Measurements from ENCODE around the gene CMAS.

Gene CMAS

GRCh38 chr12:22034709-22035506, 11.1 kb upstream of the CMAS start:
- no peaks in the 10 kb centered on the region for H3K9me2 ChIP-seq (replicated peaks; ENCODE audit: insufficient read depth, low read length)
- no peak for TF ChIP-seq EZH2phosphoT487 (conservative IDR thresholded peaks at IDR 0.05; ENCODE audit: low read length)
- TF ChIP-seq CTCF (IDR thresholded peaks at IDR 0.05; ENCODE audit: insufficient read depth, low read length, poor library complexity, severe bottlenecking) = no peak
- H3K4me2 ChIP-seq (ENCODE audit: low read depth, low read length, poor library complexity, severe bottlenecking) = no peak overlapping the region
- H3K27me3 ChIP-seq (ENCODE audit: low read length) = no peaks in the 10 kb centered on the region
- no peaks in the 10 kb centered on the region for H3K79me2 ChIP-seq (ENCODE audit: insufficient read depth, low read length)
- no peak overlapping the region for H3K27ac ChIP-seq (ENCODE audit: low read depth, low read length)
- no peaks in the 10 kb centered on the region for H3F3A ChIP-seq (ENCODE audit: insufficient read depth)
- no peaks in the 10 kb centered on the region for H3K9me3 ChIP-seq (ENCODE audit: insufficient read depth, low read length)
- no peaks in the 10 kb centered on the region for H4K20me1 ChIP-seq (ENCODE audit: low read depth, low read length)
- H3K36me3 ChIP-seq (ENCODE audit: low read length) = no peaks in the 10 kb centered on the region
- no peak overlapping the region for H3K4me3 ChIP-seq (ENCODE audit: insufficient read depth, low read length, poor library complexity, severe bottlenecking)
- H2AFZ ChIP-seq (ENCODE audit: low read depth, low read length, severe bottlenecking) = no peak overlapping the region
- H3K9ac ChIP-seq (ENCODE audit: low read length) = no peak overlapping the region

GRCh38 chr12:22037947-22038346, 8.1 kb upstream of the CMAS start:
- Histone ChIP-seq H3K4me2 (ENCODE audit: low read depth, low read length, poor library complexity, severe bottlenecking) (no peak overlapping the region), H3K9ac (ENCODE audit: low read length) (no peak overlapping the region), H3K9me3 (ENCODE audit: insufficient read depth, low read length) (no peaks in the 10 kb centered on the region), H3K79me2 (ENCODE audit: insufficient read depth, low read length) (no peaks in the 10 kb centered on the region), H3K36me3 (ENCODE audit: low read length) (no peaks in the 10 kb centered on the region), H3K9me2 (replicated peaks; ENCODE audit: insufficient read depth, low read length) (no peaks in the 10 kb centered on the region), H3F3A (ENCODE audit: insufficient read depth) (no peaks in the 10 kb centered on the region), H3K27me3 (ENCODE audit: low read length) (no peaks in the 10 kb centered on the region), H3K27ac (ENCODE audit: low read depth, low read length) (no peak overlapping the region), H2AFZ (ENCODE audit: low read depth, low read length, severe bottlenecking) (no peak overlapping the region), H4K20me1 (ENCODE audit: low read depth, low read length) (no peaks in the 10 kb centered on the region), H3K4me3 (ENCODE audit: insufficient read depth, low read length, poor library complexity, severe bottlenecking) (no peak overlapping the region)
- TF ChIP-seq EZH2phosphoT487 (conservative IDR thresholded peaks at IDR 0.05; ENCODE audit: low read length) (no peak), CTCF (IDR thresholded peaks at IDR 0.05; ENCODE audit: insufficient read depth, low read length, poor library complexity, severe bottlenecking) (no peak)

- no peak overlapping the region for H3K4me2 ChIP-seq (ENCODE audit: low read depth, low read length, poor library complexity, severe bottlenecking)
- H3K9ac ChIP-seq (ENCODE audit: low read length) = no peak overlapping the region
- H3K27ac ChIP-seq (ENCODE audit: low read depth, low read length) = no peak overlapping the region
- no peak for TF ChIP-seq CTCF (IDR thresholded peaks at IDR 0.05; ENCODE audit: insufficient read depth, low read length, poor library complexity, severe bottlenecking)
- TF ChIP-seq EZH2phosphoT487 (conservative IDR thresholded peaks at IDR 0.05; ENCODE audit: low read length) = no peak
- no peak overlapping the region for H3K4me3 ChIP-seq (ENCODE audit: insufficient read depth, low read length, poor library complexity, severe bottlenecking)
- no peaks in the 10 kb centered on the region for H3K36me3 ChIP-seq (ENCODE audit: low read length)
- no peaks in the 10 kb centered on the region for H3K9me3 ChIP-seq (ENCODE audit: insufficient read depth, low read length)
- no peak overlapping the region for H2AFZ ChIP-seq (ENCODE audit: low read depth, low read length, severe bottlenecking)
- no peaks in the 10 kb centered on the region for H3K27me3 ChIP-seq (ENCODE audit: low read length)
- no peaks in the 10 kb centered on the region for H3F3A ChIP-seq (ENCODE audit: insufficient read depth)
- no peaks in the 10 kb centered on the region for H3K79me2 ChIP-seq (ENCODE audit: insufficient read depth, low read length)
- no peaks in the 10 kb centered on the region for H3K9me2 ChIP-seq (replicated peaks; ENCODE audit: insufficient read depth, low read length)
- H4K20me1 ChIP-seq (ENCODE audit: low read depth, low read length) = no peaks in the 10 kb centered on the region
Measured at GRCh38 chr12:22038734-22039133, 7.3 kb upstream of the CMAS start.

Data from SU-DHL-6 (cell line).